GM18526 (cell line): ENCODE data around the gene RGS3.

Experiments used
- POLR2A ChIP-seq: IDR thresholded peaks from 3 replicates; pipeline ENCODE4 v1.6.1; 2011; ENCODE audit not compliant: insufficient read length; ENCODE audit errors: extremely low read depth

RGS3 gene

GRCh38 chr9:113476511-113476916 lies 13.0 kb downstream of the RGS3 start:
- no peak for TF ChIP-seq POLR2A

DNA sequence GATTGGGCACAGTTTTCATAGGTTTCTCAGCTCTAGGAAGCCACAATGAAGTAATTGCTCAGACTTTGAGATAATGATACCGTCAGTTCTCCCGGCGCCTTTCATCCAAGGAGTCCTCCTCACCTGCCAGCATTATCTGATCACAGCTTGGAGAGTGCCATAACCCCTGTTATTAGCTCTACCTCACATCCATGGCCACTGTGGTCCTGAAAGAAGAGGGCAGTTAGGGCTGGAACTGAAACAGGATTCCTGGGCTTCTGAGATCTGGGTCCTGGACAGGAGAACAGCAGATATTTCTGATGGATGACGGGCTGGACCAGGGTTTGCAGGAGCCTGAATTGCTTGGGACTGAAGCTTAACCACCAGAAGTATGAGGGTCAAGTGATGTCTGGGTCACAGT lies 13.5 kb downstream of the RGS3 start:
- TF ChIP-seq POLR2A = no peak

DNA sequence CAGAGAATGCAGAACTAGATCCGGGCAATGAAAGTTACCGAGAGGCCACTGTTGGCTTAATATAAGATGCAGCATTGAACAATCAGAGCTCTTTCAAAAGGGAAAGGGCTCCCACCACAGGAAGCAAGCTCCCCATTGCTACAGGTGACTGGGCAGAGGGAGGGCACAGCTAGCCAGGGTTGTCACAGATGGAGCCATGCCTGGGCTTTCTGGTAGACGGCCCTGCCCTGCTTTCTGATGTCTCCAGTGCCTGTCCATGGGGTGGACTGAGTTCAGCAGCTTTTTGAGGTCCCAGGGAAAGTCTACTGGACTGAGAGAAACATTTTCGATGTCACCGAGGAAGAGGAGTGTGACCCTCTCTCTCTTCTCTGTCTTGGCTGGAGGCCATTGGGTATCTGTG lies 14.1 kb downstream of the RGS3 start:
- TF ChIP-seq POLR2A = no peak

GRCh38 chr9:113479174-113479621 lies 15.7 kb downstream of the RGS3 start:
- TF ChIP-seq POLR2A = no peak

- TF ChIP-seq POLR2A = no peak
Measured at GRCh38 chr9:113480612-113481011, 17.1 kb downstream of the RGS3 start.

DNA sequence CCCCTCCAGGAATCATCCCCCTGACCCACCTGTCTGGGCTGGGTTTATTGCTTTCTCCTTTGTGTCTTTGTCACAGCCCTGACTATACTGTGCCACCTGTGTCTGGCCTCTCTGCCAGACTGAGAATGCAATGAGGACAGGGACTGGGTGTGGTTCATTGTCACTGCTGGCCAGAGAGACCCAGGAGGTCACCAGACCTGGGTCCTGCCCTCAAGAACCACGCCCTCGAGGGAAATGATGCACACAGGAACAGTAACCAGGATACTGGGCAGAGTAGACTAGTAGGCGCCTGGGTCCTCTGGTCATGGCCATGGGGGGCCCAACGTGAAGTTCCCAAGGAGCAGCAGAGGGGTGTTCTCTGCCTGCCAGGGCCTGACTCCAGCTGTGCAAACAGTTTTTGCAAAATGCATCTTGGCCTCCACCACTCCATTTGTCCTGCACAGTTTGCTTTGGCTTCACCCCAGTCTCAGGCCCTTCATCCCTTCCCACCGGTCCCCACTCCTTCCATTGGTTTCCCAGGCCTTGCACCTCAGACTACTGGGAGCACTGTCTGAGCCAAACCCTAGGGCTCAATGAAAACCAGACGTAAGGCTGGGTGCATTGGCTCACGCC lies 17.8 kb downstream of the RGS3 start:
- TF ChIP-seq POLR2A = no peak

DNA sequence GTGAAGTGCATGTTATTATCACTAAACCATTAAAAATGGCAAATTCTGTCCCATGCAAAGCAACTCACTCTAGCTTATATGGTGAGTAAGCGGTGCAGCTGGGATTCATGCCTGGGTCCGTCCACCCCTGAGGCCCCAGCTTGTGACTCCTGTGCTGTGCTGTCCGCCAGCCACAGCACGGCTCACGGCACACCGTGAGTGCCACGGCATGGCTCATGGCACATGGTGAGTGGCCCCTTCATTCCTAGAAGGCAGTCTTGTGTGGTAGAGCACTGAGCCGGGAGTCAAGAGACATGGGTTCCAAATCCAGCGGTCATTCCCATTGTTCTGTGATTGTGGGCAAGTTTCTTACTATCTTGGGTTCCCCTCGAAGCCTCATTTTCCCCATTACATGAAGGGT lies 18.8 kb downstream of the RGS3 start:
- TF ChIP-seq POLR2A = no peak

DNA sequence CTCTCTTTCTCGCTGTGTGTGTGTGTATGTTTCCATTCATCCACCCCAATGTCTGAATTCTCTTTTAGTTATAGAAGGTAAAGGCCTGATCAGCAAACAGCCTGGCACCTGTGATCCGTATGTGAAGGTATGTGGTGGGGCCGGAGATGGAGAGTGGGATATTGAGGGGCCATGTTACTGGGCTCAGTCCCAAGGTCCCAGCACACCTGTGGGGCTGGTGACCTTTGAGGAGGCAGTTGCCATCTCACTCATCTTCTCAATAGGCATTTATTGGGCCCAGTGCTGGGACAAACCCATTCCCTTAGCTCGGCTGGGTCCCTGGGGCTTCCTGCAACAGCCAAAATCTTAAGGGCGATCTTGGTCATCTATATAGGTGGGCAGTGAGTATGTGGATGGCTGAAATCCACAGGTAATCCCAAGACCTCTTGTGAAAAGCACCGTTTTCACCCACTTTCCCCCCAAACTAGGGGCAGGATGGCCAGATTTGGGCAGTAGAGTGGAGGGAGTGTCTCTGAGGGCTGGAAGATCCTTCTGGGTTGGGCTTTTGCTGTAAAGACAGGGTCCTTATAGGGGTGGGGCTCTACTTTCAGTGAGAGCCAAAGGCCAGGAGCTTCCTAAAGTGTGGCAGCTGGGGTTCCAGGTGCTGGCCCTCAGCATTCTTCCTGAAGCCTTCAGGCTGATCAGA lies 19.6 kb downstream of the RGS3 start:
- no peak for TF ChIP-seq POLR2A

DNA sequence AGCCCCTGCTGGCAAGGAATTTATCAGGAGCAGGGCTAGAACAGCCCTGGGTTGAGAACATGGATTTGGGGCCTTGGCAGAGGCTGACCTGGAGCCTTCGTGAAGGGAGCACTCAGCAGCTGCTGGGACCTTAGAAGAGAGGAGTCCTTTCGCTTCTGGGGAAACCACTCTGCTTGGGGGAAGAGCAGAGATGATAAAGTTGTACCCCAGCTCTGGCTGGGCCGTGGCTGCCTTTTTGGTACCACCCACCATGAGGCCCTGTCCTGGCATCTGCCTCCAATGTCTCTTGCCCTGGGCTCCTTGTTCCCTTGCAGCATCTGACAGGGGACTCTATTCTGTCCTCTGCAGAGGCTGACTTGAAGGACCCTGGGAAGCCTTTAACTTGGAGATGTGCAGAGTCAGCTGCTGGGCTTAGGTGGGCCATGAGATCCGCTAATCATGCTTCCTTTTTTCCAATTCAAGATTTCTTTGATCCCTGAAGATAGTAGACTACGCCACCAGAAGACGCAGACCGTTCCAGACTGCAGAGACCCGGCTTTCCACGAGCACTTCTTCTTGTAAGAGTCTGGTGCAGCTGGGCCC lies 20.2 kb downstream of the RGS3 start:
- no peak for TF ChIP-seq POLR2A

DNA sequence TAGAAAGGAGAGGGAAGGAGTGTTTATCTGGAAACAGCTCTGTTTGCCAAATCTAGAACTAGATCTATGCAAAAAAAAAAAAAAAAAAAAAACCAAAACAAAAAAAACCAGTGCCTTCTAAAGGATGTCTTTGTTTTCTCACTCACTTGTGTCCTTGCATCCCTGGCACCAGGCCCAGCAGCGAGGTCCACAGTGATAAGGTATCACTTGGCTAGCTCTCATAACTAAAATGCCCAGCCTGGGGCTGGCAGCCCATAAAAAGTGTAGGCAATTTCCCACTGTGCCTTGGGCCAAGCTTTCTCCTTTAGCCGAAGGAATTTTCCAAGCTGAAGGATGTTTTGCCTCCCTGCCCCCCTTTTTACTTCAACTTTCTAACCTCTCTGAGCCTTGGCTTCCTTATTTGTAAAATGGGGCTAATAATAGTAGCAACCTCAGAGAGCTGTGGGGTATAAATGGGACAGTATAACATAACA lies 20.8 kb downstream of the RGS3 start:
- TF ChIP-seq POLR2A = no peak

DNA sequence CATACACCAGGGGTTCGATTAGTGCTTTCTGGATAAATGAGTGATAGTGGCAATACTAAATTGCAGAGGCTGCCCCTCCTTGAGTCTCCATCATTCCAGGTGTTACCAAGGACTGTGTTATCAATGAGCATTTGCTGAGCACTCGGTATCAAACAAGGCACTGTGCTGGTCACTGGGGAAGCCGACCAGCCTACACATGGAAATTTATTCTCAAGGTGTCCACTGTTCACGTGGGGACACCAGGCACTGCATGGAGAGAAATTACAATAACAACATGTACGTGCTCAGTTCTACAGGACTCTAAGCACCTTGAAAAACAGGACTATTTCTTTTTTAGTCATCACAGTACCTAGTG lies 22.2 kb downstream of the RGS3 start:
- TF ChIP-seq POLR2A = no peak

DNA sequence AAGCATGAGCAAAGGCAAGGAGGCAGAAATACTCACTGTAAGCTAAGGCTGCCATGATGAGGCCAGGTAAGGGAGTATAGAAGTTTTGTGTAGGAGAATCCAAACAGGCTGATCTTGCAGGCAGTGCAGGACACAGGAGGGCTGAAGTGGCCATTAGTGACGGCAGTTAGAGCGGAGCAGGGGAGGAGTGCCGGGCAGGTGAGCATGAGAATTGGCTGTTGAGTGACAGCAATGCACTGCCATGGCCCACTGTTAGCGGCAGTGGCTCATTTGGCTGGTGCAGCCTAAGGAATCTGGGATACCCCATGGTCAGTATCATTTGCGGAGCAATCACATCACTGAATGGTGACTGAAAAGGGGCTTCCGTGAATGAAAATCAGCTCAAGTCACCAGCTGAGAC lies 22.8 kb downstream of the RGS3 start:
- TF ChIP-seq POLR2A = no peak

- no peak for TF ChIP-seq POLR2A
Measured at GRCh38 chr9:113488071-113488470, 24.5 kb downstream of the RGS3 start.

DNA sequence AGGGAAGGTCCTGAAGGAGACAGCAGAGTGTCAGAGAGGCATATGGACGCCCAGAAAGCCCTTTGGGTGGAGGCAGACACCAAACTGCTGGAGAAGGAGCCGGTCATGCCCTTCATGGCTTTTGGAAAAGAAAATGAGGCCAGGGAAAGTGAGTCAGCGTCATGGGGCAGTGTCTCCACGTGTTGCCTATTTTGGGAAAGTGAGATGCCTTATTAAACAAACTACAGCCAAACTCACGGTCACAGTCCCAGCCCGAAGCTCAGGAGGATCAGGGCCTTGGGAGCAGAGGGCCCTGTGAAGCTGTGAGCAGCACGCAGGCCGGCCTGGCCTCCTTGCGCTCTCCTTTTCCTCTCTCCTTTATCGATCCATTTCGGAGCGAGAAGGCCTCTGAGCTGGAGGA lies 25.0 kb downstream of the RGS3 start:
- TF ChIP-seq POLR2A = no peak

GRCh38 chr9:113492343-113493202 lies 29.0 kb downstream of the RGS3 start:
- TF ChIP-seq POLR2A = no peak

DNA sequence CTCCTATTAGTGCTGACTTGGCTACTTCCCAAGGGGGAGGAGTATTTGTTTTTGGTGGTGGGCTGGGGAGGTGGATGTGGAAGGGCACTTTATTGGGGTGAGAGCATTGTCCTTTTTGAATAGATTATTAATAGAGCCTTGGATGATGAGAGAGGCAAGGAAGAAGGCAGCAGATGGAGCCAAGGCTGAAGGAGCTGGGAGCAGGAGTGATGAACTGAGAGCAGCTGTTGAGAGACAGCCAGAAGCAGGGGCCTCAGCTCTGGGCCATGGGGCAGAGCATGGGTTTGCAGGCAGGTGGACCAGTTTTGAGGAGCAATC lies 29.6 kb downstream of the RGS3 start:
- no peak for TF ChIP-seq POLR2A
